Peyer's patch (tissue), 4 donors: ENCODE results near the gene WSB1.

Experiments
- CTCF ChIP-seq, 6 experiments: fragments of 450-650 bp in 4 of 6; fragments of 200-600 bp in 2 of 6; sonication (generic) in 1 of 6; IDR thresholded peaks; one replicate each; pipeline ENCODE4 v1.5.1; 2017 to 2019; ENCODE audit warnings: antibody characterized with exemption in 6 of 6, mild to moderate bottlenecking in 3 of 6, moderate library complexity in 1 of 6
- POLR2A ChIP-seq, 2 donors: fragments of 450-650 bp; IDR thresholded peaks; one replicate each; pipeline ENCODE4 v1.5.1; 2017; ENCODE audit warnings: antibody characterized with exemption in 2 of 2, mild to moderate bottlenecking in 2 of 2, moderate library complexity in 2 of 2

- TF ChIP-seq CTCF (IDR thresholded peaks at IDR 0.05) (no peak), POLR2A (IDR thresholded peaks at IDR 0.05) (no peak)
Observed at GRCh38 chr17:27340575-27340974, 46.7 kb downstream of the WSB1 start.
